ENCODE results near the gene EXOC6B.
A peak's percentile ranks its signal among the peaks of the same experiment; 100 is the strongest.

Gene EXOC6B

GRCh38 chr2:72157871-72158771 is 667.7 kb downstream of the EXOC6B start:
- DNase-seq (no peak), ATAC-seq (replicated peaks) (no peak)
- H3K4me3 Mint-ChIP-seq = no peak overlapping the region
- no peaks in the 10 kb centered on the region for H3K4me1 Mint-ChIP-seq
- H3K36me3 Mint-ChIP-seq = no peaks in the 10 kb centered on the region
- H3K9me3 Mint-ChIP-seq = no peaks in the 10 kb centered on the region
- peaks cover 28 to 33% of the 10 kb centered on the region in 2 donors for H3K27me3 Mint-ChIP-seq
- H3K27ac Mint-ChIP-seq = no peak overlapping the region

GRCh38 chr2:72156872-72157271 is 669.0 kb downstream of the EXOC6B start:
- Mint-ChIP-seq H3K4me1 (no peaks in the 10 kb centered on the region), H3K27ac (no peak overlapping the region), H3K4me3 (no peak overlapping the region), H3K27me3 (peaks cover 30 to 35% of the 10 kb centered on the region in 2 donors), H3K9me3 (no peaks in the 10 kb centered on the region), H3K36me3 (no peaks in the 10 kb centered on the region)
- no peak for ATAC-seq (replicated peaks)
- no peak for DNase-seq

- no peaks in the 10 kb centered on the region for H3K36me3 Mint-ChIP-seq
Measured at GRCh38 chr2:72155737-72156136, 670.1 kb downstream of the EXOC6B start.

GRCh38 chr2:72155151-72155550 is 670.7 kb downstream of the EXOC6B start:
- H3K9me3 Mint-ChIP-seq = no peaks in the 10 kb centered on the region
- ATAC-seq (replicated peaks) (no peak), DNase-seq (no peak)
- H3K4me1 Mint-ChIP-seq = peaks cover 5% of the 10 kb centered on the region in 2 donors
- H3K27ac Mint-ChIP-seq = no peak overlapping the region
- peaks cover 44 to 46% of the 10 kb centered on the region in 2 donors for H3K27me3 Mint-ChIP-seq
- H3K4me3 Mint-ChIP-seq = no peak overlapping the region
- no peaks in the 10 kb centered on the region for H3K36me3 Mint-ChIP-seq

More at GRCh38 chr2:72155737-72156136, 670.1 kb downstream of the EXOC6B start:
- H3K27ac Mint-ChIP-seq = no peak overlapping the region
- H3K9me3 Mint-ChIP-seq = no peaks in the 10 kb centered on the region
- no peak overlapping the region for H3K4me3 Mint-ChIP-seq
- DNase-seq = no peak
- H3K27me3 Mint-ChIP-seq = peaks cover 40 to 42% of the 10 kb centered on the region in 2 donors
- ATAC-seq (replicated peaks) = no peak
- no peaks in the 10 kb centered on the region for H3K4me1 Mint-ChIP-seq

- no peak for ATAC-seq (replicated peaks)
- Mint-ChIP-seq H3K9me3 (no peaks in the 10 kb centered on the region), H3K27ac (no peak overlapping the region), H3K4me1 (peaks cover 12% of the 10 kb centered on the region in 2 donors), H3K36me3 (no peaks in the 10 kb centered on the region), H3K4me3 (no peak overlapping the region), H3K27me3 (peaks cover 51 to 52% of the 10 kb centered on the region in 2 donors)
- no peak for DNase-seq
Measured at GRCh38 chr2:72154386-72154975, 671.4 kb downstream of the EXOC6B start.

GRCh38 chr2:72153924-72154323 is 671.9 kb downstream of the EXOC6B start:
- Mint-ChIP-seq H3K4me3 (no peak overlapping the region), H3K27ac (no peak overlapping the region), H3K9me3 (no peaks in the 10 kb centered on the region), H3K4me1 (peaks cover 17% of the 10 kb centered on the region in 2 donors), H3K27me3 (peaks cover 56 to 58% of the 10 kb centered on the region in 2 donors), H3K36me3 (no peaks in the 10 kb centered on the region)
- ATAC-seq (replicated peaks) (no peak), DNase-seq (no peak)

- ATAC-seq (replicated peaks) (no peak), DNase-seq (no peak)
- Mint-ChIP-seq H3K36me3 (no peaks in the 10 kb centered on the region), H3K4me3 (no peak overlapping the region), H3K27me3 (peaks cover 61 to 64% of the 10 kb centered on the region in 2 donors), H3K4me1 (peaks cover 19 to 23% of the 10 kb centered on the region in 2 donors), H3K27ac (no peak overlapping the region), H3K9me3 (no peaks in the 10 kb centered on the region)
Measured at GRCh38 chr2:72153026-72153791, 672.6 kb downstream of the EXOC6B start.

- H3K4me3 Mint-ChIP-seq = no peak overlapping the region
- H3K9me3 Mint-ChIP-seq = peaks cover 0 to 6% of the 10 kb centered on the region in 2 donors
- H3K36me3 Mint-ChIP-seq = peaks cover 4 to 7% of the 10 kb centered on the region in 2 donors
- H3K27me3 Mint-ChIP-seq = peaks cover 76 to 86% of the 10 kb centered on the region in 2 donors
- ATAC-seq (replicated peaks) (no peak), DNase-seq (no peak)
- no peak overlapping the region for H3K27ac Mint-ChIP-seq
- peaks cover 30 to 43% of the 10 kb centered on the region in 2 donors for H3K4me1 Mint-ChIP-seq
Measured at GRCh38 chr2:72150861-72151356, 674.9 kb downstream of the EXOC6B start.

GRCh38 chr2:72150157-72150860 is 675.5 kb downstream of the EXOC6B start:
- DNase-seq = peak; percentile 57
- Mint-ChIP-seq H3K27me3 (peaks cover 80 to 90% of the 10 kb centered on the region in 2 donors), H3K27ac (peak overlapping the region; percentile 91)

GRCh38 chr2:72149556-72150156 is 676.2 kb downstream of the EXOC6B start:
- peak overlapping the region; percentile 91 for H3K27ac Mint-ChIP-seq
- peaks cover 0 to 7% of the 10 kb centered on the region in 2 donors for H3K9me3 Mint-ChIP-seq
- peaks cover 78 to 88% of the 10 kb centered on the region in 2 donors for H3K27me3 Mint-ChIP-seq
- peak overlapping the region; percentile 72 to 73 for H3K4me3 Mint-ChIP-seq
- peak; percentile 33 to 36 for ATAC-seq (replicated peaks)
- H3K36me3 Mint-ChIP-seq = peaks cover 4 to 7% of the 10 kb centered on the region in 2 donors
- DNase-seq = no peak
- H3K4me1 Mint-ChIP-seq = peaks cover 38 to 53% of the 10 kb centered on the region in 2 donors

More at GRCh38 chr2:72150157-72150860, 675.5 kb downstream of the EXOC6B start:
- Mint-ChIP-seq H3K36me3 (peaks cover 4 to 7% of the 10 kb centered on the region in 2 donors), H3K4me1 (peaks cover 35 to 49% of the 10 kb centered on the region in 2 donors), H3K9me3 (peaks cover 0 to 7% of the 10 kb centered on the region in 2 donors), H3K4me3 (peak overlapping the region; percentile 72 to 73)
- peak; percentile 84 to 87 for ATAC-seq (replicated peaks)

GRCh38 chr2:72148837-72149555 is 676.8 kb downstream of the EXOC6B start:
- H3K27me3 Mint-ChIP-seq = peaks cover 79 to 88% of the 10 kb centered on the region in 2 donors
- ATAC-seq (replicated peaks) (peak in 1 of 2 donors; percentile 6), DNase-seq (no peak)
- H3K9me3 Mint-ChIP-seq = peaks cover 0 to 7% of the 10 kb centered on the region in 2 donors
- peaks cover 4 to 7% of the 10 kb centered on the region in 2 donors for H3K36me3 Mint-ChIP-seq
- peaks cover 38 to 55% of the 10 kb centered on the region in 2 donors for H3K4me1 Mint-ChIP-seq
- H3K4me3 Mint-ChIP-seq = peak overlapping the region; percentile 73 to 84
- H3K27ac Mint-ChIP-seq = peak overlapping the region; percentile 87

- Mint-ChIP-seq H3K9me3 (peaks cover 0 to 7% of the 10 kb centered on the region in 2 donors), H3K4me1 (peaks cover 43 to 63% of the 10 kb centered on the region in 2 donors), H3K27me3 (peaks cover 82 to 90% of the 10 kb centered on the region in 2 donors), H3K27ac (peak overlapping the region; percentile 87), H3K4me3 (peak overlapping the region; percentile 73 to 84), H3K36me3 (peaks cover 4 to 11% of the 10 kb centered on the region in 2 donors)
- DNase-seq = no peak
- no peak for ATAC-seq (replicated peaks)
Measured at GRCh38 chr2:72148003-72148836, 677.6 kb downstream of the EXOC6B start.
